Common myeloid progenitor, CD34-positive (primary cell): ENCODE measurements around the gene DCDC2.

Experiments
- CTCF ChIA-PET: fragments of 350-600 bp; sonication (Branson Sonifier 250); formaldehyde crosslinking; loops from one replicate; lab custom pipeline; 2021; ENCODE audit warnings: antibody characterized with exemption; lab: Charles Lee
- POLR2A ChIA-PET: fragments of 350-600 bp; sonication (Branson Sonifier 250); formaldehyde crosslinking; loops from one replicate; lab custom pipeline; 2021; ENCODE audit warnings: antibody characterized with exemption; lab: Charles Lee
- DNase-seq, 3 donors: peaks; one replicate each; pipeline versions ENCODE4 v3.0.0 to v3.0.0-alpha.2; 2013
- H3K27ac ChIP-seq, 2 experiments: 1 replicate in 1 of 2; 2 replicates in 1 of 2; pipeline ENCODE4 v1.7.0; 2013; ENCODE audit warnings: inconsistent platforms in 2 of 2, low read length in 2 of 2, mild to moderate bottlenecking in 2 of 2, low read depth in 1 of 2, moderate library complexity in 1 of 2; ENCODE audit not compliant: severe bottlenecking in 2 of 2, insufficient read depth in 1 of 2, poor library complexity in 1 of 2
- H3K27me3 ChIP-seq, 5 experiments: replicated peaks in 2 of 5; 1 replicate in 3 of 5; 2 replicates in 2 of 5; pipeline versions ENCODE4 v1.6.1 to v1.7.0; 2013; ENCODE audit warnings: low read length in 4 of 5, mild to moderate bottlenecking in 2 of 5, moderate library complexity in 2 of 5, inconsistent platforms in 1 of 5; ENCODE audit not compliant: insufficient read depth in 5 of 5, control insufficient read depth in 4 of 5
- H3K36me3 ChIP-seq, 4 experiments: 1 replicate in 2 of 4; 2 replicates in 2 of 4; pipeline versions ENCODE4 v1.6.1 to v1.7.0; 2013; ENCODE audit warnings: low read length in 3 of 4, control low read depth in 1 of 4, mild to moderate bottlenecking in 1 of 4; ENCODE audit not compliant: control insufficient read depth in 4 of 4, insufficient read depth in 4 of 4
- H3K4me1 ChIP-seq, 4 experiments: 1 replicate in 3 of 4; 2 replicates in 1 of 4; pipeline versions ENCODE4 v1.6.1 to v1.7.1; 2013; ENCODE audit warnings: low read length in 3 of 4, mild to moderate bottlenecking in 3 of 4, control low read depth in 1 of 4, inconsistent platforms in 1 of 4, moderate library complexity in 1 of 4; ENCODE audit not compliant: control insufficient read depth in 4 of 4, insufficient read depth in 4 of 4; ENCODE audit errors: control extremely low read depth in 1 of 4
- H3K4me3 ChIP-seq, 7 experiments: 1 replicate in 4 of 7; 2 replicates in 3 of 7; pipeline versions ENCODE4 v1.5.1 to v1.7.0; 2013; ENCODE audit warnings: mild to moderate bottlenecking in 7 of 7, low read length in 6 of 7, moderate library complexity in 6 of 7, inconsistent platforms in 2 of 7, low read depth in 2 of 7, control low read depth in 1 of 7; ENCODE audit not compliant: insufficient read depth in 4 of 7, control insufficient read depth in 1 of 7; ENCODE audit errors: extremely low read depth in 1 of 7
- H3K9me3 ChIP-seq, 5 experiments: 1 replicate in 4 of 5; 2 replicates in 1 of 5; pipeline versions ENCODE4 v1.6.1 to v1.7.1; 2013; ENCODE audit warnings: low read length in 4 of 5, mild to moderate bottlenecking in 2 of 5, inconsistent platforms in 1 of 5, low read depth in 1 of 5, moderate library complexity in 1 of 5; ENCODE audit not compliant: control insufficient read depth in 4 of 5, insufficient read depth in 2 of 5; ENCODE audit errors: control extremely low read depth in 1 of 5
- WGBS: methylation state at CpG from one replicate; pipeline ENCODE4 v1.1.5; 2013; ENCODE audit not compliant: insufficient coverage; 5-methylcytosine and 5-hydroxymethylcytosine counted together

Gene DCDC2

DNA sequence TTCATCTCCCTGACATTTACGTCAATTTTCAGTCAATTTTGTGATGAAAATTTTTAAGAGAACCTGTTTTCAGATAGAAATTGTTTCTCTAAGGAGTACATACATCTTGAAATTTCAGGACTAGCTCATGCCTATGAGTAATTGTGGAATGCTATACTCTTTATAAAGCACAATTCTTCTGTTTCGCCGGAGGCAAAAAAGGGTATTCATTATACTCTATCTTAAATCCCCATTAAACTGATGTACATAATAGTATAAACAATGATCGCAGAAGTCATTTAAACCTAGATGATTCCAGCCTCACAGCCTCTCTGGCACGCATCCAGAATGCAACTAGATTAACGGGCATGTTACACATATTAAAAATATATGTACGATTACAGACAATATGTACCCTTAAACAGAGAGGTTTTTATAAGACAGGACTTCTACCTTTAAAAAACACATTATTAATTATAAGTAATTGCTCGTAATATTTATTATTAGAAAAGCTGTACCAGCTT is 169.2 kb downstream of the DCDC2 start:
- DNase-seq, result no peak
- Histone ChIP-seq H3K27me3 (no peaks in the 10 kb centered on the region), H3K36me3 (no peaks in the 10 kb centered on the region), H3K4me3 (no peak overlapping the region), H3K27ac (no peak overlapping the region), H3K9me3 (peaks cover 0 to 4% (median 0%) of the 10 kb centered on the region in 5 experiments), H3K4me1 (no peaks in the 10 kb centered on the region)
- WGBS, result no CpG with 5 or more reads among the region's 8 CpGs
- ChIA-PET CTCF (no interaction called here), POLR2A (no interaction called here)

DNA sequence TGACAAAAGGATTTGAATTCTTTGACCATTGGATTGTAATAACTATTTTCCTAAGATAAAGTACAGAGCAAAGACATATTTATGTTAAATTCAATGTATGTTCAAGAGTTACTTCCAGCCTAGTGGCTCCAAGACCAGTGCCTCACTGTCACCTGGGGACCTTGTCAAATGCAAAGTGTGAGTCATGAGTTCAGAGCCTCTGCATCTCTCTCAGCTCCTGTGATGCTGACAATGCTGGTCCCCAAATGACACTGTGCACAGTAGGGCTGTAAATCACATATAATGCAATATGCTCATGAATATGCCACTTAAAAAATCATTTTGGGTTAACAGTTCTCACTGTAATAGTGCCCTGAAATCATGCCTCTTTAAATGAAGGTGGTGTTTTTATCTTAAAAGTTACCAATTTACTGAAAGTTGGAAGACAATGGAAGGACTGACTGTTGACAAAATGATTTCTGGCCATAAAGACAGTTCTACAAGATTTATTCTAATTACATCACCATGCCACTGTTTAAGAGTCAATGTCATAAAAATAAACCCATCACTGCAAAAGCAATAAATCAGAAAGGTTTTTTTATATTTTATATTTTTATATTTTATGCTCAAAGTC is 169.8 kb downstream of the DCDC2 start:
- Histone ChIP-seq H3K4me1 (no peaks in the 10 kb centered on the region), H3K9me3 (peaks cover 0 to 4% (median 0%) of the 10 kb centered on the region in 5 experiments), H3K27ac (no peak overlapping the region), H3K27me3 (no peaks in the 10 kb centered on the region), H3K36me3 (no peaks in the 10 kb centered on the region), H3K4me3 (no peak overlapping the region)
- ChIA-PET POLR2A (no interaction called here), CTCF (no interaction called here)
- no peak for DNase-seq

DNA sequence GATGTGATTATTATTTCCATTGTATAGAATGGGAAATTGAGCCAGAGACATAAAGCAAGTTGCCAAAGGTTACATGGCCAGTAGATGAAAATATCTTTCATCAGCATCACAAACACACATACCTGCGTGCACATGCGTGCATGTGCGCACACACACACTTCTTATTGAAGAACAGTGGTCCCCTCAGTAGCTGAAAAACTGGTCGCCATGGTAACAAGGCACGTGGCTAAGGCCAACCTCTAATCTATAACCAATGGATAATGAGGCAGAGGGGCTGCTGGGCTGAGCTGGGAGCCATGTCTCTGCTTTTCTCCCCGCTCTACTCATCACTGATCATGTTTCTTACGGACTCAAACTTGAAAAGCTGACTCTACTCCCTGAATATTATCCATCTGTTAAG is 171.5 kb downstream of the DCDC2 start:
- POLR2A ChIA-PET, result no interaction called here
- Histone ChIP-seq H3K27me3 (no peaks in the 10 kb centered on the region), H3K36me3 (no peaks in the 10 kb centered on the region), H3K4me1 (no peaks in the 10 kb centered on the region), H3K4me3 (no peak overlapping the region), H3K9me3 (peaks cover 0 to 15% (median 0%) of the 10 kb centered on the region in 5 experiments), H3K27ac (no peak overlapping the region)
- 96% methylated on average over 7 of the region's 7 CpGs for WGBS
- CTCF ChIA-PET, result no interaction called here
- DNase-seq, result no peak

DNA sequence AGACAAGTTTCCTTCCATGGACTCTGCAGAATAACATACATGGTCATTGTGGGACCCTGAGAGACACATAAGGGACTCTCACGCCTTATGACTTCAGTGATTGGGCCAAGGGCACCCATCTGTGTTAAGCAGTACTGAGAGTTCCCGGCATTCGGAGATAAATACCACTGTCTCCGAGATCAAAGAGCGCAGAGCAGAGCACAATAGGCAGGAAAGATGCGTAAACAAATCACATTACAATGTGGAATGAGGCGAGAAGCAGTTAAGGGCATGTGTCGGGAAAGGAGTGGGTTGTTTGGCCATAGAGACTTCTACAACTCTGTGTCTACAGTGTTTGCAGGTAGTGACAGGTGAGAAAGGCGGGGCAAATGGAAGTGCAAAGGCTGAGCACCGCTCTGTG is 174.3 kb downstream of the DCDC2 start:
- 94% methylated on average over 9 of the region's 10 CpGs for WGBS
- POLR2A ChIA-PET, result no interaction called here
- no peaks in the 10 kb centered on the region for H3K36me3 ChIP-seq
- no peaks in the 10 kb centered on the region for H3K27me3 ChIP-seq
- no peaks in the 10 kb centered on the region for H3K4me1 ChIP-seq
- no peak for DNase-seq
- H3K9me3 ChIP-seq, result peaks cover 0 to 15% (median 0%) of the 10 kb centered on the region in 5 experiments
- H3K27ac ChIP-seq, result no peak overlapping the region
- H3K4me3 ChIP-seq, result no peak overlapping the region
- CTCF ChIA-PET, result no interaction called here

DNA sequence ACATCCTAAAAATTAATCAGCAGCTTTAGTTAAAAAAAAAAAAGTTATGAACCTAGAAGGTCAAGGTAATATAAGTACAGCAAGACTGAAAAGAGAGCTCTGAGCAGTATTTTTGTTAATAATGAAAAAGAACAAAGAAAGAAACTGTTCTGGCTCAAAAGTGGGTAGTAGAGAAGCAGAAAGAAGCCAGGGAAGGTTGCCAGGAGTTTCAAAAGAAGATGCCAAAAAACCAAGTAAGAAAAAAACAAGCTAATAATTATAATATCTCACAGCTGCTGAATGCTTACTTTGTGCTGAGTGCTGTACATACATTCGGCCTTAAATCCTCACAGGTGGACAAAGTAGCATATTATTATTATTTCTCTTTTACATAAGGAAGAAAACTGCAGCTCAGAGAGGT is 200.0 kb downstream of the DCDC2 start:
- POLR2A ChIA-PET, result no interaction called here
- Histone ChIP-seq H3K9me3 (peaks cover 0 to 1% (median 0%) of the 10 kb centered on the region in 5 experiments), H3K4me3 (no peak overlapping the region), H3K27ac (no peak overlapping the region), H3K27me3 (no peaks in the 10 kb centered on the region), H3K4me1 (no peaks in the 10 kb centered on the region), H3K36me3 (no peaks in the 10 kb centered on the region)
- no peak for DNase-seq
- no CpG with 5 or more reads among the region's 1 CpG for WGBS
- CTCF ChIA-PET, result interaction anchor here (0.7 kb wide), 1 partner anchor 75 kb away, joined by 3 read pairs; no protein-coding TSS in a partner anchor

DNA sequence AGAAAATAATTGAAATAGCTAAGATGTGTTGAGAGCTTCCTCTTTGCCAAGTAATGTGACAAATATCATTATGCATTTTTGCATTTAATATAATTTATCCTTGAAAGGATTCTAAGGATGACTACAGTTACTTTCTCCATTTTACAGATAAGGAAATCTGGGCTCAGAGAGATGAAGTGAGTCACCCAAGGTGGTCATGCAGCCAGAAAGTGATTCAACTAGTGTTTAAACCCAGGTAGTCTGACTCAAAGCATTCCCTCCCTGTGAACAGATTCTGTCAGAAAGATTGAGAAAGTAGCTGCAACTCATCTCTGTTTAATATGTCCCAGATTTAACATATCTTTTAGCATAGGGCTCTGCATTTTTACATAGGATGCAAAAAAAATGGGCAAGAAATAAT is 203.7 kb downstream of the DCDC2 start:
- no peak for DNase-seq
- H3K27ac ChIP-seq, result no peak overlapping the region
- H3K4me1 ChIP-seq, result no peaks in the 10 kb centered on the region
- H3K36me3 ChIP-seq, result no peaks in the 10 kb centered on the region
- H3K4me3 ChIP-seq, result no peak overlapping the region
- ChIA-PET CTCF (no interaction called here), POLR2A (interaction anchor here (0.7 kb wide), 1 partner anchor 1809 kb away, joined by 3 read pairs; no protein-coding TSS in a partner anchor)
- no peaks in the 10 kb centered on the region for H3K27me3 ChIP-seq
- H3K9me3 ChIP-seq, result no peaks in the 10 kb centered on the region

DNA sequence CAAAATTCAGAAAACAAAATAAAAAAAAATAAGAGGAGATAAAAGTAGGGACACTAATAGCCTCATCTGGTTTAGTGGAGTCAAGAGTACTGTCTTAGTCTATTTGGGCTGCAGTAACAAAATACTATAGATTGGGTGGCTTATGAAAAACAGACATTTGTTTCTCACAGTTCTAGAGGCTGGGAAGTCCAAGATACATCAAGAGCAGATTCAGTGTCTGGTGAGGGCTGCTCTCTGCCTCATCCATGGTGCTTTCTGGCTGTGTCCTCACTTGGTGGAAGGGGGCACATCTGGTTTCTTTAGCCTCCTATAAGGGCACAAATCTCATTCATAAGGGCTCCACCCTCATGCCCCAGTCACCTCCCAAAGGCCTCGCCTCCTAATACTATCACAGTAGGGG is 205.8 kb downstream of the DCDC2 start:
- CTCF ChIA-PET, result no interaction called here
- Histone ChIP-seq H3K4me1 (no peaks in the 10 kb centered on the region), H3K27me3 (no peaks in the 10 kb centered on the region), H3K27ac (no peak overlapping the region), H3K9me3 (no peaks in the 10 kb centered on the region), H3K4me3 (no peak overlapping the region), H3K36me3 (no peaks in the 10 kb centered on the region)
- POLR2A ChIA-PET, result no interaction called here
- no peak for DNase-seq
- no CpG with 5 or more reads among the region's 1 CpG for WGBS
